ENCODE measurements around the gene SLC24A5. TPM values are rescaled to one million over a fixed set of nuclear protein-coding genes. Genes with fewer than 3 reads are reported as not detected.

SLC24A5 gene
- total and polyA plus RNA-seq, 2 donors (not counting 3 experiments of a cell fraction or from before 2014, with no cell fraction given): not detected

DNA sequence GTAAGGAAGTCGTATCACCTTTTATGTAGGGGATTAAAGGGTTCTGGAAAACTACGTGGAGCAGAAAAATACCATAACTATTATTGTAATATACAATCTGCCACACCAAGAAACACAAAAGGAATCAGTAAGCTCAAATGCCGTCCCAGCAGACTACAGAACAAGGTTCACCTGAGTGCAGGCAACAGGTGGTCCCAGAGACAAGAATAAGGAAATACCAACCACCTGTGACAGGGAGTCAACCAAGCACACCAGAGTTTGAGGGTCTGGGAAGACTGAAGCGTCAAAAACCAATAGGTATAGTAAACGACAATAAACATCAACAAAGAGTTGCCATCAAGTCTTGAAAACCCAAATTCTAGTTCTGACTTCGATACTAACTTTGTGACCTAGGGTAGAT, 12.1 kb downstream of the SLC24A5 start:
- POLR2A ChIA-PET: no interaction called here
- H4K20me1 ChIP-seq (replicated peaks; ENCODE audit: control insufficient read depth, extremely low read depth, insufficient read depth, low read length): no peaks in the 10 kb centered on the region
- H3K27me3 ChIP-seq (ENCODE audit: control insufficient read depth in 2 of 2, insufficient read depth in 2 of 2, low read length in 2 of 2): no peaks in the 10 kb centered on the region
- no peak overlapping the region for H2AFZ ChIP-seq (ENCODE audit: low read depth, low read length)
- BruUV-seq (replicated peaks): no TSS peak
- H3K4me2 ChIP-seq (ENCODE audit: insufficient read depth, low read length): no peak overlapping the region
- no peaks in the 10 kb centered on the region for H3K4me1 ChIP-seq (ENCODE audit: control insufficient read depth, extremely low read depth, insufficient read depth, low read length)
- no peaks in the 10 kb centered on the region for H3K36me3 ChIP-seq (ENCODE audit: control insufficient read depth in 2 of 2, extremely low read depth in 1 of 2, insufficient read depth in 2 of 2, low read length in 2 of 2)
- TF ChIP-seq EZH2 (IDR thresholded peaks at IDR 0.05; ENCODE audit: borderline replicate concordance, low read depth, low read length, severe bottlenecking): no peak
- no peak for TF ChIP-seq POLR2A (IDR thresholded peaks at IDR 0.05; ENCODE audit: low read depth, low read length)
- no peak for TF ChIP-seq POLR2AphosphoS5 (IDR thresholded peaks at IDR 0.05; ENCODE audit: insufficient read depth, low read depth, low read length)
- TF ChIP-seq, protein P1, sequence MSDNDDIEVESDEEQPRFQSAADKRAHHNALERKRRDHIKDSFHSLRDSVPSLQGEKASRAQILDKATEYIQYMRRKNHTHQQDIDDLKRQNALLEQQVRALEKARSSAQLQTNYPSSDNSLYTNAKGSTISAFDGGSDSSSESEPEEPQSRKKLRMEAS (IDR thresholded peaks at IDR 0.05; ENCODE audit: insufficient read depth, insufficient read length): no peak
- TF ChIP-seq, protein P2, sequence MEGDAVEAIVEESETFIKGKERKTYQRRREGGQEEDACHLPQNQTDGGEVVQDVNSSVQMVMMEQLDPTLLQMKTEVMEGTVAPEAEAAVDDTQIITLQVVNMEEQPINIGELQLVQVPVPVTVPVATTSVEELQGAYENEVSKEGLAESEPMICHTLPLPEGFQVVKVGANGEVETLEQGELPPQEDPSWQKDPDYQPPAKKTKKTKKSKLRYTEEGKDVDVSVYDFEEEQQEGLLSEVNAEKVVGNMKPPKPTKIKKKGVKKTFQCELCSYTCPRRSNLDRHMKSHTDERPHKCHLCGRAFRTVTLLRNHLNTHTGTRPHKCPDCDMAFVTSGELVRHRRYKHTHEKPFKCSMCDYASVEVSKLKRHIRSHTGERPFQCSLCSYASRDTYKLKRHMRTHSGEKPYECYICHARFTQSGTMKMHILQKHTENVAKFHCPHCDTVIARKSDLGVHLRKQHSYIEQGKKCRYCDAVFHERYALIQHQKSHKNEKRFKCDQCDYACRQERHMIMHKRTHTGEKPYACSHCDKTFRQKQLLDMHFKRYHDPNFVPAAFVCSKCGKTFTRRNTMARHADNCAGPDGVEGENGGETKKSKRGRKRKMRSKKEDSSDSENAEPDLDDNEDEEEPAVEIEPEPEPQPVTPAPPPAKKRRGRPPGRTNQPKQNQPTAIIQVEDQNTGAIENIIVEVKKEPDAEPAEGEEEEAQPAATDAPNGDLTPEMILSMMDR (IDR thresholded peaks at IDR 0.05; ENCODE audit: extremely low read depth in 1 of 2, insufficient read depth in 1 of 2, low read depth in 1 of 2, low read length in 2 of 2): no peak
- no peak for TF ChIP-seq JUN (IDR thresholded peaks at IDR 0.05; ENCODE audit: borderline replicate concordance, insufficient read depth, insufficient read length, low read depth)
- TF ChIP-seq FOS (IDR thresholded peaks at IDR 0.05; ENCODE audit: borderline replicate concordance, insufficient read depth, low read length): no peak
- TF ChIP-seq GATA2 (IDR thresholded peaks at IDR 0.05; ENCODE audit: insufficient read depth, insufficient read length, low read depth, low read length): no peak
- no peak for TF ChIP-seq MYC (IDR thresholded peaks at IDR 0.05; ENCODE audit: low read depth, low read length)
- H3K79me2 ChIP-seq (ENCODE audit: control insufficient read depth, insufficient read depth, low read length): no peaks in the 10 kb centered on the region
- no peak overlapping the region for H3K27ac ChIP-seq (ENCODE audit: insufficient read depth, low read depth, low read length)
- CTCF ChIA-PET: no interaction called here
- H3K9me3 ChIP-seq (replicated peaks; ENCODE audit: control insufficient read depth, insufficient read depth, low read length): no peaks in the 10 kb centered on the region
- no peak overlapping the region for H3K4me3 ChIP-seq (replicated peaks in 1 of 3; ENCODE audit: insufficient read depth in 1 of 3, low read depth in 1 of 3, low read length in 3 of 3)
- H3K9ac ChIP-seq (replicated peaks; ENCODE audit: extremely low read depth, insufficient read depth, low read length): no peak overlapping the region
- dilution Hi-C loops (cut with MboI; ENCODE audit: extremely low pct_ligation_motif_present, low sequenced_read_pairs) (no loop called here), intact Hi-C loops (cut with micrococcal nuclease) (no loop called here)
- DNase-seq (ENCODE audit: low read depth, low spot score) (no peak), FAIRE-seq (no peak)
- no peaks in the 10 kb centered on the region for H3K9me1 ChIP-seq (replicated peaks; ENCODE audit: control insufficient read depth, extremely low read depth, insufficient read depth, low read length)

Data from endothelial cell of umbilical vein (primary cell).